Endodermal cell (in vitro differentiated cells): Measurements from ENCODE around the gene EXD3. TPM values are rescaled to one million over a fixed set of nuclear protein-coding genes. Genes with fewer than 3 reads are reported as not detected.

Source experiments
- DNase-seq: peaks from one replicate; pipeline ENCODE4 v3.0.0-alpha.2; 2017
- H3K27ac ChIP-seq: 2 replicates; pipeline ENCODE4 v1.5.1; 2013; ENCODE audit warnings: mild to moderate bottlenecking, low read depth, low read length, moderate library complexity
- H3K27me3 ChIP-seq: 2 replicates; pipeline ENCODE4 v1.6.1; 2013; ENCODE audit warnings: mild to moderate bottlenecking, low read length, moderate library complexity; ENCODE audit not compliant: insufficient read depth, control insufficient read depth, poor library complexity, severe bottlenecking
- H3K36me3 ChIP-seq: 2 replicates; pipeline ENCODE4 v1.7.0; 2013; ENCODE audit warnings: mild to moderate bottlenecking, low read length, moderate library complexity; ENCODE audit not compliant: control insufficient read depth, insufficient read depth
- H3K4me1 ChIP-seq: one replicate; pipeline ENCODE4 v1.7.0; 2013; ENCODE audit warnings: low read length; ENCODE audit not compliant: control insufficient read depth, insufficient read depth
- H3K4me3 ChIP-seq: 2 replicates; pipeline ENCODE4 v1.5.1; 2013; ENCODE audit warnings: mild to moderate bottlenecking, low read length, moderate library complexity
- H3K9ac ChIP-seq: 2 replicates; pipeline ENCODE4 v1.6.1; 2013; ENCODE audit warnings: mild to moderate bottlenecking, low read length, moderate library complexity; ENCODE audit not compliant: poor library complexity, severe bottlenecking; ENCODE audit errors: extremely low read depth
- H3K9me3 ChIP-seq: 2 replicates; pipeline ENCODE4 v1.6.1; 2013; ENCODE audit warnings: mild to moderate bottlenecking, low read length, moderate library complexity; ENCODE audit not compliant: control insufficient read depth
- H3K27ac Mint-ChIP-seq: 2 replicates; pipeline ENCODE4 v1.8.0; 2020; ENCODE audit warnings: mixed read lengths
- H3K27me3 Mint-ChIP-seq: 2 replicates; pipeline ENCODE4 v1.8.0; 2021; ENCODE audit warnings: mild to moderate bottlenecking, mixed read lengths; ENCODE audit not compliant: insufficient read depth
- H3K36me3 Mint-ChIP-seq: 2 replicates; pipeline ENCODE4 v1.8.0; 2020; ENCODE audit warnings: low read depth, mixed read lengths
- H3K4me1 Mint-ChIP-seq: 2 replicates; pipeline ENCODE4 v1.8.0; 2020; ENCODE audit warnings: mixed read lengths
- H3K4me3 Mint-ChIP-seq: 2 replicates; pipeline ENCODE4 v1.8.0; 2020; ENCODE audit warnings: mild to moderate bottlenecking, moderate library complexity, mixed read lengths
- H3K9me3 Mint-ChIP-seq: 2 replicates; pipeline ENCODE4 v1.8.0; 2020; ENCODE audit warnings: mild to moderate bottlenecking, mixed read lengths
- CTCF ChIP-seq: fragments of 200-600 bp; sonication (generic); conservative IDR thresholded peaks from 2 replicates; pipeline ENCODE4 v1.5.0; 2021; ENCODE audit warnings: antibody characterized with exemption, mild to moderate bottlenecking
- WGBS, 2 experiments: methylation state at CpG; one replicate each; pipeline versions ENCODE4 v1.1.5 to v1.1.7; 2013; ENCODE audit warnings: missing lambda C conversion rate in 2 of 2, mixed read lengths in 1 of 2; ENCODE audit not compliant: insufficient coverage in 1 of 2, insufficient read length in 1 of 2; 5-methylcytosine and 5-hydroxymethylcytosine counted together
- total RNA-seq, 2 donors: library from RNA; stranded (reverse); fragmentation: NEBNext Ultra II Directional in 1 of 2; extraction: Animal tissue kit (Norgen Biotek cat#: 25700) in 1 of 2; gene quantifications; 2 replicates in 1 of 2; 3 replicates in 1 of 2; pipeline ENCODE4 v1.2.1, GENCODE V29; 2021

The EXD3 gene
- total RNA-seq, 2 donors from 2014 or later: 15.5 to 31.0 TPM

GRCh38 chr9:137416006-137416562 is 6.9 kb downstream of the EXD3 start:
- H3K27me3 Mint-ChIP-seq: no peaks in the 10 kb centered on the region
- peaks cover 6% of the 10 kb centered on the region for H3K36me3 ChIP-seq
- DNase-seq: no peak

GRCh38 chr9:137415451-137415850 is 7.5 kb downstream of the EXD3 start:
- Mint-ChIP-seq H3K27me3 (no peaks in the 10 kb centered on the region), H3K4me3 (no peak overlapping the region), H3K9me3 (no peaks in the 10 kb centered on the region), H3K36me3 (peaks cover 8% of the 10 kb centered on the region), H3K4me1 (no peaks in the 10 kb centered on the region), H3K27ac (no peak overlapping the region)
- no peaks in the 10 kb centered on the region for H3K9me3 ChIP-seq
- H3K4me1 ChIP-seq: no peaks in the 10 kb centered on the region
- H3K9ac ChIP-seq: no peak overlapping the region
- DNase-seq: no peak
- H3K4me3 ChIP-seq: no peak overlapping the region
- peaks cover 6% of the 10 kb centered on the region for H3K36me3 ChIP-seq
- no peak overlapping the region for H3K27ac ChIP-seq
- WGBS, 2 experiments: 90 to 94% methylated on average over 3 to 5 of the region's 5 CpGs
- no peaks in the 10 kb centered on the region for H3K27me3 ChIP-seq
- TF ChIP-seq CTCF: no peak

More at GRCh38 chr9:137416006-137416562, 6.9 kb downstream of the EXD3 start:
- H3K4me1 Mint-ChIP-seq: no peaks in the 10 kb centered on the region
- no peaks in the 10 kb centered on the region for H3K4me1 ChIP-seq
- no peak for TF ChIP-seq CTCF
- H3K27me3 ChIP-seq: no peaks in the 10 kb centered on the region
- no peaks in the 10 kb centered on the region for H3K9me3 ChIP-seq
- WGBS, 2 experiments: 94 to 96% methylated on average over 9 to 23 of the region's 23 CpGs
- H3K27ac ChIP-seq: no peak overlapping the region
- H3K27ac Mint-ChIP-seq: no peak overlapping the region
- no peaks in the 10 kb centered on the region for H3K9me3 Mint-ChIP-seq
- H3K9ac ChIP-seq: no peak overlapping the region
- H3K36me3 Mint-ChIP-seq: peaks cover 8% of the 10 kb centered on the region
- H3K4me3 Mint-ChIP-seq: no peak overlapping the region
- H3K4me3 ChIP-seq: no peak overlapping the region

GRCh38 chr9:137412431-137412830 is 10.5 kb downstream of the EXD3 start:
- Histone ChIP-seq H3K27ac (no peak overlapping the region), H3K9me3 (no peaks in the 10 kb centered on the region), H3K36me3 (no peaks in the 10 kb centered on the region), H3K4me3 (no peak overlapping the region), H3K9ac (no peak overlapping the region), H3K27me3 (no peaks in the 10 kb centered on the region), H3K4me1 (no peaks in the 10 kb centered on the region)
- no peak for TF ChIP-seq CTCF
- no peak overlapping the region for H3K27ac Mint-ChIP-seq
- WGBS, 2 experiments: 89 to 94% methylated on average over 8 to 10 of the region's 10 CpGs
- H3K4me3 Mint-ChIP-seq: no peak overlapping the region
- peaks cover 6% of the 10 kb centered on the region for H3K36me3 Mint-ChIP-seq
- no peaks in the 10 kb centered on the region for H3K27me3 Mint-ChIP-seq
- H3K4me1 Mint-ChIP-seq: no peaks in the 10 kb centered on the region
- no peak for DNase-seq
- H3K9me3 Mint-ChIP-seq: no peaks in the 10 kb centered on the region
